Endometrial microvascular endothelial cells (primary cell): Measurements from ENCODE around the gene STX7. TPM values are rescaled to one million over a fixed set of nuclear protein-coding genes. Genes with fewer than 3 reads are reported as not detected.

ENCODE experiments used
- in situ Hi-C: cut with HindIII; loops from 2 replicates; pipeline ENCODE4 v1.10.0; 2017; ENCODE audit warnings: low sequenced_read_pairs, low pct_unique_long_range_greater_than_20kb; ENCODE audit errors: inconsistent ontology term
- total RNA-seq: library from RNA; depleted of rRNA; stranded (reverse); fragments of >200 nt; gene quantifications from one replicate; pipeline ENCODE4 v1.2.3, GENCODE V29; 2015; ENCODE audit errors: inconsistent ontology term

Gene STX7
- total RNA-seq, 1 donor from 2014 or later, result 18.7 TPM

- in situ Hi-C loops, result loop anchor here (25.0 kb wide), 1 partner anchor 197 kb away; no protein-coding TSS in a partner anchor
Measured at GRCh38 chr6:132483779-132484679, 28.9 kb downstream of the STX7 start.

- in situ Hi-C loops, result loop anchor here (25.0 kb wide), 1 partner anchor 195 kb away; no protein-coding TSS in a partner anchor
Measured at GRCh38 chr6:132482581-132482980, 30.3 kb downstream of the STX7 start.

GRCh38 chr6:132481189-132481588, 31.7 kb downstream of the STX7 start:
- in situ Hi-C loops, result loop anchor here (25.0 kb wide), 1 partner anchor 194 kb away; no protein-coding TSS in a partner anchor

- in situ Hi-C loops, result loop anchor here (25.0 kb wide), 1 partner anchor 192 kb away; no protein-coding TSS in a partner anchor
Measured at GRCh38 chr6:132479131-132479530, 33.8 kb downstream of the STX7 start.

- in situ Hi-C loops, result loop anchor here (25.0 kb wide), 1 partner anchor 191 kb away; no protein-coding TSS in a partner anchor
Measured at GRCh38 chr6:132478674-132479073, 34.2 kb downstream of the STX7 start.

- in situ Hi-C loops, result loop anchor here (25.0 kb wide), 1 partner anchor 191 kb away; no protein-coding TSS in a partner anchor
Measured at GRCh38 chr6:132478266-132478665, 34.6 kb downstream of the STX7 start.

- in situ Hi-C loops, result loop anchor here (25.0 kb wide), 1 partner anchor 189 kb away; no protein-coding TSS in a partner anchor
Measured at GRCh38 chr6:132476688-132477087, 36.2 kb downstream of the STX7 start.

- in situ Hi-C loops, result loop anchor here (25.0 kb wide), 1 partner anchor 189 kb away; no protein-coding TSS in a partner anchor
Measured at GRCh38 chr6:132475925-132476324, 37.0 kb downstream of the STX7 start.

- in situ Hi-C loops, result no loop called here
Measured at GRCh38 chr6:132471787-132472186, 41.1 kb downstream of the STX7 start.

- in situ Hi-C loops, result no loop called here
Measured at GRCh38 chr6:132466952-132467351, 46.0 kb downstream of the STX7 start.

- in situ Hi-C loops, result no loop called here
Measured at GRCh38 chr6:132465530-132466485, 47.1 kb downstream of the STX7 start.

- in situ Hi-C loops, result no loop called here
Measured at GRCh38 chr6:132464538-132465256, 48.2 kb downstream of the STX7 start.

- in situ Hi-C loops, result no loop called here
Measured at GRCh38 chr6:132461958-132462357, 51.0 kb downstream of the STX7 start.

GRCh38 chr6:132459605-132459952, 53.3 kb downstream of the STX7 start:
- in situ Hi-C loops, result no loop called here

- in situ Hi-C loops, result no loop called here
Measured at GRCh38 chr6:132458887-132459604, 53.9 kb downstream of the STX7 start.

GRCh38 chr6:132456700-132457143, 56.2 kb downstream of the STX7 start:
- in situ Hi-C loops, result no loop called here

- in situ Hi-C loops, result no loop called here
Measured at GRCh38 chr6:132446855-132447241, 66.1 kb downstream of the STX7 start.
